ENCODE data around the gene LYRM4. TPM values are rescaled to one million over a fixed set of nuclear protein-coding genes. Genes with fewer than 3 reads are reported as not detected.

LYRM4 gene
- total and polyA plus RNA-seq, 8 donors, result 8.7 to 14.9 (median 12.6) TPM

DNA sequence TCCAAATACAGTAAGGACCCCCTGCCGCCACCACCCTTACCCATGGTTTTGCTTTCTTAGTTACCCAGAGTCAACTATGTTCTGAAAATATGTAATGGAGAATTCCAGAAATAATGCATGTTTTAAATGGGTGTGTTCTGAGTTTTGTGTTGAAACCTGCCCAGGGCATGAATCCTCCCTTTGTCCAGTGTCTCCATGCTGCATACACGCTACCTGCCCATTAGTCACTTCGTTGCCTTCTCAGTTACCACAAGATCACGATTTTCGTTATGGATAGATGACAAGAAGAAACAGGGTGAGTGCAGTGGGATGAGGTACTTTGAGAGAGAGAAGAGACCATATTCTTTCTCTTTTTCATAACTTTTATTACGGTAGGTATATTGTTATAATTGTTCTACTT lies 11.2 kb upstream of the LYRM4 start:
- Histone ChIP-seq H3K36me3 (no peaks in the 10 kb centered on the region), H3K4me1 (no peaks in the 10 kb centered on the region), H3K27ac (no peak overlapping the region), H3K9me3 (no peaks in the 10 kb centered on the region), H3K27me3 (no peaks in the 10 kb centered on the region), H3K4me3 (no peak overlapping the region)
- WGBS, 2 donors, result 91 to 92% methylated on average over 6 of the region's 6 CpGs
- FAIRE-seq (no peak), ATAC-seq (no peak), DNase-seq (no peak)
- intact Hi-C loops (cut with DNase I), result no loop called here
- TF ChIP-seq, protein P1, sequence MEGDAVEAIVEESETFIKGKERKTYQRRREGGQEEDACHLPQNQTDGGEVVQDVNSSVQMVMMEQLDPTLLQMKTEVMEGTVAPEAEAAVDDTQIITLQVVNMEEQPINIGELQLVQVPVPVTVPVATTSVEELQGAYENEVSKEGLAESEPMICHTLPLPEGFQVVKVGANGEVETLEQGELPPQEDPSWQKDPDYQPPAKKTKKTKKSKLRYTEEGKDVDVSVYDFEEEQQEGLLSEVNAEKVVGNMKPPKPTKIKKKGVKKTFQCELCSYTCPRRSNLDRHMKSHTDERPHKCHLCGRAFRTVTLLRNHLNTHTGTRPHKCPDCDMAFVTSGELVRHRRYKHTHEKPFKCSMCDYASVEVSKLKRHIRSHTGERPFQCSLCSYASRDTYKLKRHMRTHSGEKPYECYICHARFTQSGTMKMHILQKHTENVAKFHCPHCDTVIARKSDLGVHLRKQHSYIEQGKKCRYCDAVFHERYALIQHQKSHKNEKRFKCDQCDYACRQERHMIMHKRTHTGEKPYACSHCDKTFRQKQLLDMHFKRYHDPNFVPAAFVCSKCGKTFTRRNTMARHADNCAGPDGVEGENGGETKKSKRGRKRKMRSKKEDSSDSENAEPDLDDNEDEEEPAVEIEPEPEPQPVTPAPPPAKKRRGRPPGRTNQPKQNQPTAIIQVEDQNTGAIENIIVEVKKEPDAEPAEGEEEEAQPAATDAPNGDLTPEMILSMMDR (IDR thresholded peaks at IDR 0.05), result no peak

DNA sequence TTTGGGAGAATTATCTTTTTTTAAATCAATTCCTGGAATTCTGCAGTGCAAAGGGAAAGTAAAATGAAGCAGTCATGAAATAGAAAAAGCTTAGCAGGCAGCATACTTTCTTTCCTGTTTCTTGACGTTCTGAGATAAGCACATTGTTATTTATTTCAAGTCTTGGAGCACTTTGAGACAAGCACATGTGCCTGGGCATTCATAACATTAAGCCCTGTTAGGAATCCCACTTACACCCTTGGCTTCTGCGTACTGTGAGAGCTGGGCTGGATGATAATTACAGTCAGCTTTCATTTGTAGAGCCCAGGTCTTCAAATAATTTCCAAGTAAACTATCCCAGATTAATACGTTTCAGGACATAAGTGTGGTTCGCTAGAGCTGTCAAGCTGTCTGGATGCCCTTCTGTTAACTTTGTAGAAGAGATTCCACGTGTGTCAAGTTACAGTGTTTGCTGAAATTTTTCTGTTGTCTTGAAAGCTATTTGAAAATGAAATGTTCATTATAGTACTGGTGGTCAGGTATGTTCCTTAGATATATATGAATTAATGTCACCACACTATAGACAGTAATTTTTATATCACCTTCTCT lies 9.4 kb upstream of the LYRM4 start:
- no peaks in the 10 kb centered on the region for H3K4me1 ChIP-seq
- TF ChIP-seq, protein P1 (IDR thresholded peaks at IDR 0.05), result no peak
- H3K4me3 ChIP-seq, result no peak overlapping the region
- ATAC-seq (no peak), DNase-seq (no peak), FAIRE-seq (no peak)
- no peaks in the 10 kb centered on the region for H3K9me3 ChIP-seq
- WGBS, 2 donors, result 65 to 74% methylated on average over 5 of the region's 5 CpGs
- intact Hi-C loops (cut with DNase I), result no loop called here
- H3K27ac ChIP-seq, result no peak overlapping the region
- no peaks in the 10 kb centered on the region for H3K36me3 ChIP-seq
- H3K27me3 ChIP-seq, result no peaks in the 10 kb centered on the region

DNA sequence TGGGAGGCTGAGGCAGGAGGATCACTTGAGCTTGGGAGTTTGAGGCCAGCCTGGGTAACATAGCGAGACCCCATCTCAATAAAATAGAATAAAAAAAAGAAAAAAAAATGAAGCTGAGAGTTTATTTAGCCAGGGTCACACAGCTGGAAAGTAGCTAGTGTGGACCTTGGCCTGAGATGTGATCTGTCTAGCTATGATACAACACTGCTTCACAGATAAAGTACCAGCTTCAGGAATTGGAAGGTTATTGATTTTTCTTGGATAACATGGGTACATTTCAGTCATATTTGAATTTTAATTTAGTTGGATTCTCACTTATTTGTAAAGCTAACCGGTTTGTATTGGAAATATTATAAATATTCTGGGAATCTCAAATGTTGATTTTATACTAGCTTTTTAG lies 5.7 kb upstream of the LYRM4 start:
- no peaks in the 10 kb centered on the region for H3K27me3 ChIP-seq
- no peaks in the 10 kb centered on the region for H3K9me3 ChIP-seq
- no peak overlapping the region for H3K4me3 ChIP-seq
- TF ChIP-seq, protein P1 (IDR thresholded peaks at IDR 0.05), result no peak
- peaks cover 0 to 9% (median 6%) of the 10 kb centered on the region in 3 donors for H3K4me1 ChIP-seq
- ATAC-seq, result no peak
- FAIRE-seq, result no peak
- intact Hi-C loops (cut with DNase I), result no loop called here
- no peaks in the 10 kb centered on the region for H3K36me3 ChIP-seq
- H3K27ac ChIP-seq, result no peak overlapping the region
- DNase-seq, result no peak
- WGBS, 2 donors, result 86 to 87% methylated on average over 2 of the region's 2 CpGs

DNA sequence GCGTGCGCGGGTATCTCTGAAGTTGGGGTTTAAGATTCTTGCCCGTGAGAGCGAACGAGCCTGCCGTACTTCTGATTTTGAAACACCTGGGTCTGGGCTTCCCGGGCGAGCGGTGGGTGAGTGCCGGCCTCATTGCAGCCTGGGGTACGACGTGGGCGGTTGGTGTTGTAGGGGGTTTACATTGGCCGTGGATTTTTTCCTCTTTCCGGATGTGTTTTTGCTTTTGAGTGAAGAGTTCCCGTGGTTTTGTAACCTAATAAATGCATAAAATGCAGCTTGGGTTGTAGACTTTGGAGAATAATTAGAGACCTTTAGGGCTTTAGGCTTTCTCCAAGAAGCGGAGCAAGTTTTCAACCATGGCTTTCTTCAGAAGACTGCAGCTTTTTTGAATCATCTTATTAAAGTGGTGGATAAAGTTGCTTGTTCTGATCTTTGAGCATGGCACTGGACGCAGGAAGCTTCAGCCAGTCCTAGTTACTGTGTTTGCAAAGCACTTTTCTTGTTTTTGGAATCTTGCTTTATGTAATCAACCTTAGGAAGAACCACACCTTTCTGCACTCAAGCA lies 877 bp upstream of the LYRM4 start:
- Histone ChIP-seq H3K27me3 (no peaks in the 10 kb centered on the region), H3K36me3 (no peaks in the 10 kb centered on the region), H3K4me3 (peak overlapping the region; percentile 43 to 71 (median 60)), H3K9me3 (no peaks in the 10 kb centered on the region), H3K4me1 (peaks cover 0 to 14% (median 13%) of the 10 kb centered on the region in 3 donors), H3K27ac (peak overlapping the region; percentile 91 to 96 (median 94))
- DNase-seq (no peak), FAIRE-seq (no peak), ATAC-seq (no peak)
- TF ChIP-seq, protein P1 (IDR thresholded peaks at IDR 0.05), result no peak
- WGBS, 2 donors, result 0 to 1% methylated on average over 19 of the region's 19 CpGs
- intact Hi-C loops (cut with DNase I), result no loop called here

DNA sequence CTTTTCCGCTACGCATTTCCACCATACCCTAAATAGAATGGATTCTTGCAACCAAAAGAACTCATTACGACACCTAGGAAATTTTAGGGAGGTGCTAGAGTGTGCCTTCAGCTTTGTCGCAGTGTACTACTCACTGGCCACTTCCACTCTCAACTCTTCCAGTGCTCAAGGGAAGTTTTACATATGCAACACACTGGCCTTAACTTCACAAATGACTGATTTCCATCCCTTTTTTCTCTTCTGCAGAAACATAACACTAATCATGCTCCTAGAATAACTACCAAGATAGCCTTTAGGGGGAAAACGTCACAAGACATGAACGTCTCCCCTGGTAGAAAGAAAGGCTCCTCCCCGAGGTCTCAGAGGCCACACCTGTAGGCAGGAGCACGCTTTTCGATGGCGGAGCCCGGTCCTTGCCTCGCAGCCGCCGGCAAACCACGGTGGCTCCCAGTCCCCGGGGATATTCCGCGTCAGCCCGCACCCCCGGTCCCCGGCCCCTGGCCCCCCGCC lies 584 bp downstream of the LYRM4 start:
- Histone ChIP-seq H3K27me3 (no peaks in the 10 kb centered on the region), H3K4me3 (peak overlapping the region; percentile 43 to 71 (median 60)), H3K27ac (peak overlapping the region; percentile 91 to 96 (median 94)), H3K36me3 (no peaks in the 10 kb centered on the region), H3K4me1 (peaks cover 0 to 14% (median 13%) of the 10 kb centered on the region in 3 donors), H3K9me3 (no peaks in the 10 kb centered on the region)
- DNase-seq, result peak; percentile 66 to 80 (median 70)
- intact Hi-C loops (cut with DNase I), result no loop called here
- FAIRE-seq, result no peak
- 2% methylated on average over 22 of the region's 22 CpGs for whole genome bisulfite sequencing, 2 donors
- peak; percentile 70 to 79 (median 74) for ATAC-seq
- TF ChIP-seq, protein P1 (IDR thresholded peaks at IDR 0.05), result no peak
